ENCODE measurements around the gene TBX10.

GRCh38 chr11:67585911-67586310 lies 53.7 kb downstream of the TBX10 start:
- no peak for TF ChIP-seq EZH2 (IDR thresholded peaks at IDR 0.05; ENCODE audit: low read length)
- TF ChIP-seq CTCF (optimal IDR thresholded peaks at IDR 0.05 in 1 of 3, IDR thresholded peaks at IDR 0.05 in 1 of 3, conservative IDR thresholded peaks at IDR 0.05 in 1 of 3; ENCODE audit: extremely low read depth in 1 of 3, insufficient read depth in 2 of 3, low read length in 3 of 3): no peak

Measured in keratinocyte (primary cell).